Measurements from ENCODE around the gene NFASC. TPM values are rescaled to one million over a fixed set of nuclear protein-coding genes. Genes with fewer than 3 reads are reported as not detected.

NFASC gene
- total and polyA plus RNA-seq, 9 of the 15 experiments (the other 6 are each of a cell fraction or from before 2014, with no cell fraction given) = 0.03 to 0.16 (median 0.06) TPM; not detected in 6

- Histone ChIP-seq H3K4me2 (ENCODE audit: insufficient read depth, low read length) (no peak overlapping the region), H3K4me3 (no peak overlapping the region), H3K9me3 (replicated peaks; ENCODE audit: control insufficient read depth, insufficient read depth, low read depth, low read length) (no peaks in the 10 kb centered on the region), H2AFZ (ENCODE audit: low read depth, low read length) (no peak overlapping the region), H3K27ac (ENCODE audit: extremely low read depth, low read depth, low read length) (no peak overlapping the region), H3K79me2 (ENCODE audit: control insufficient read depth, insufficient read depth, low read length) (no peaks in the 10 kb centered on the region), H3K27me3 (ENCODE audit: control insufficient read depth in 2 of 2, insufficient read depth in 2 of 2, low read length in 2 of 2) (peaks cover 8 to 67% of the 10 kb centered on the region in 2 experiments), H3K9me1 (ENCODE audit: control insufficient read depth, insufficient read depth, low read length) (no peaks in the 10 kb centered on the region), H4K20me1 (replicated peaks; ENCODE audit: control insufficient read depth, insufficient read depth, low read length) (peaks cover 5% of the 10 kb centered on the region; the same call in 1 of the 2 replicates), H3K36me3 (ENCODE audit: control insufficient read depth, insufficient read depth, low read length) (no peaks in the 10 kb centered on the region), H3K4me1 (replicated peaks in 1 of 2; ENCODE audit: control insufficient read depth in 2 of 2, insufficient read depth in 2 of 2, low read length in 2 of 2) (peaks cover 4 to 12% of the 10 kb centered on the region in 2 experiments; a peak in 3 of 5 replicates), H3K9ac (ENCODE audit: insufficient read depth in 1 of 2, low read depth in 2 of 2, low read length in 2 of 2) (no peak overlapping the region)
- no peak for ATAC-seq
- TF ChIP-seq PTTG1 (tag; IDR thresholded peaks at IDR 0.05; ENCODE audit: low read depth) = no peak
- TF ChIP-seq SMAD4 (CRISPR knock-in tag; conservative IDR thresholded peaks at IDR 0.05) = 0 out of 2 replicates have a peak, but pooled peaks have one; percentile 0
- peak; percentile 76 for TF ChIP-seq FOSL1 (tag; conservative IDR thresholded peaks at IDR 0.05)
- no peak for DNase-seq (ENCODE audit: extremely low read depth in 1 of 4, low spot score in 3 of 4)
- FAIRE-seq = no peak
- no TSS peak for BruUV-seq (replicated peaks)
- intact Hi-C loops (cut with micrococcal nuclease) = no loop called here
- POLR2A ChIA-PET = interaction anchor here (0.7 to 0.9 kb wide), 4 partner anchors 13 to 293 kb away, joined by 3 to 4 read pairs (median 4); no protein-coding TSS in a partner anchor
- 0% methylated on average over 1 of the region's 1 CpG for WGBS (ENCODE audit: insufficient coverage, low coverage, missing lambda C conversion rate)
- CTCF ChIA-PET (ENCODE audit: low intra/inter-chr PET ratio) = interaction anchor here (1.3 kb wide), 1 partner anchor 165 kb away, joined by 5 read pairs; no protein-coding TSS in a partner anchor
- in situ Hi-C loops (cut with MboI) = no loop called here
Measured at GRCh38 chr1:204972426-204972825, 101.8 kb downstream of the NFASC start.

DNA sequence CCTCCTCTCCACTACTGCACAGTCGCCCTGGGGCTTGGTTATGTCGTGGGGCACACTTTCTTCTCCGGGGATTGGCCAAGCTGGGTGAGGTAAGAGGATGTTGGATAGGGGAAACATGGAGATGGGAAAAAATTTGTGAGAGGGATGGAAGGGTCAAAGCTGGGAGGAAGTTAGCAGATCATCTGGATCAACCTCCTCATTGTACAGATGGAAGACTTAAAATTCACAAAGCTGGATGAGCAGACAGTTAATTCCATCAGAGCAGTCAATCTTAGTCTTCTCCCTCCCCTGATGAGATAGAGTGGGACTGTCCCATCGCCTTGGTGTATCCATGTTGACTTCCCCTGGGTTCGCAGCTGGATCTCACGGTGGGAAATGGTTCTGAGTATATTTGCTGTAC lies 102.8 kb downstream of the NFASC start:
- peak; percentile 96 for TF ChIP-seq PRDM10 (IDR thresholded peaks at IDR 0.05; ENCODE audit: partially characterized antibody)
- TF ChIP-seq FIP1L1 (IDR thresholded peaks at IDR 0.05; ENCODE audit: low read depth, low read length, poor library complexity, severe bottlenecking) = no peak
- TF ChIP-seq ATF7 (IDR thresholded peaks at IDR 0.05) = 0 out of 2 replicates have a peak, but pooled peaks have one; percentile 31
- TF ChIP-seq ZBED1 (IDR thresholded peaks at IDR 0.05) = no peak
- no peak for TF ChIP-seq ZNF436 (CRISPR knock-in tag; IDR thresholded peaks at IDR 0.05)
- FAIRE-seq = no peak
- H3K9me3 ChIP-seq (replicated peaks; ENCODE audit: control insufficient read depth, insufficient read depth, low read depth, low read length) = no peaks in the 10 kb centered on the region
- no peaks in the 10 kb centered on the region for H3K36me3 ChIP-seq (ENCODE audit: control insufficient read depth, insufficient read depth, low read length)
- H2AFZ ChIP-seq (ENCODE audit: low read depth, low read length) = no peak overlapping the region
- no peaks in the 10 kb centered on the region for H3K9me1 ChIP-seq (ENCODE audit: control insufficient read depth, insufficient read depth, low read length)
- intact Hi-C loops (cut with micrococcal nuclease) (no loop called here), in situ Hi-C loops (cut with MboI) (no loop called here)
- peaks cover 5% of the 10 kb centered on the region; the same call in 1 of the 2 replicates for H4K20me1 ChIP-seq (replicated peaks; ENCODE audit: control insufficient read depth, insufficient read depth, low read length)
- H3K79me2 ChIP-seq (ENCODE audit: control insufficient read depth, insufficient read depth, low read length) = no peaks in the 10 kb centered on the region
- peaks cover 4 to 12% of the 10 kb centered on the region in 2 experiments; a peak in 3 of 5 replicates for H3K4me1 ChIP-seq (replicated peaks in 1 of 2; ENCODE audit: control insufficient read depth in 2 of 2, insufficient read depth in 2 of 2, low read length in 2 of 2)
- no peak overlapping the region for H3K4me3 ChIP-seq
- WGBS (ENCODE audit: insufficient coverage, low coverage, missing lambda C conversion rate) = 1% methylated on average over 4 of the region's 6 CpGs
- DNase-seq (ENCODE audit: extremely low read depth in 1 of 4, low spot score in 3 of 4) = no peak
- no TSS peak for BruUV-seq (replicated peaks)
- ATAC-seq = no peak
- ChIA-PET CTCF (ENCODE audit: low intra/inter-chr PET ratio) (interaction anchor here (0.8 kb wide), 1 partner anchor 9 kb away, joined by 3 read pairs; no protein-coding TSS in a partner anchor), POLR2A (interaction anchor here (0.8 to 1.3 kb wide), 2 partner anchors 9 to 13 kb away, joined by 3 to 4 read pairs; no protein-coding TSS in a partner anchor)
- H3K27me3 ChIP-seq (ENCODE audit: control insufficient read depth in 2 of 2, insufficient read depth in 2 of 2, low read length in 2 of 2) = peaks cover 13 to 67% of the 10 kb centered on the region in 2 experiments
- no peak overlapping the region for H3K4me2 ChIP-seq (ENCODE audit: insufficient read depth, low read length)
- H3K9ac ChIP-seq (ENCODE audit: insufficient read depth in 1 of 2, low read depth in 2 of 2, low read length in 2 of 2) = peak overlapping the region in 1 of 2 experiments; percentile 31; a peak in 1 of 4 replicates
- H3K27ac ChIP-seq (ENCODE audit: extremely low read depth, low read depth, low read length) = no peak overlapping the region

Measured in K562 (cell line).